Measurements from ENCODE around the gene CEP85L. TPM values are rescaled to one million over a fixed set of nuclear protein-coding genes. Genes with fewer than 3 reads are reported as not detected.

CEP85L gene
- total RNA-seq, 1 donor from 2014 or later, result 22.2 TPM

DNA sequence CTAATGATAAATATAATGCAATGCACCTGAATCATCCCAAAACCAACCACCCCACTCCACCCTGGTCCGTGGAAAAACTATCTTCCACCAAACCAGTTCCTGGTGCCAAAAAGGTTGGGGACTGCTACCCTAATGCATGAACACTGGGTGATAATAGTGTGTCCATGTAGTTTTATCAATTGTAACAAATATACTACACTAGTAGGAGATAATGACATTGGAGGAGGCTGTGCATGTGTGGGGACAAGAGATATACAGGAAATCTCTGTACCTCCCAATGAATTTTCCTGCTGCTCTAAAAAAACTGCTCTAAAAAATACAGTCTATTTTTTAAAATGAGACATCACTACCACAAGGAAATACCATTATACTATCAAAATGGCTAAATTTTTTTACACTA, 20.5 kb downstream of the CEP85L start:
- no peak for TF ChIP-seq CTCF (IDR thresholded peaks at IDR 0.05; ENCODE audit: unreplicated experiment)
- Mint-ChIP-seq H3K4me1 (ENCODE audit: unreplicated experiment) (no peaks in the 10 kb centered on the region), H3K36me3 (ENCODE audit: low read depth, unreplicated experiment) (peaks cover 8% of the 10 kb centered on the region), H3K4me3 (ENCODE audit: unreplicated experiment) (no peak overlapping the region), H3K9me3 (ENCODE audit: unreplicated experiment) (peaks cover 4% of the 10 kb centered on the region), H3K27ac (ENCODE audit: unreplicated experiment) (no peak overlapping the region), H3K27me3 (ENCODE audit: unreplicated experiment) (peaks cover 2% of the 10 kb centered on the region)
- no peak for DNase-seq (ENCODE audit: low spot score)

GRCh38 chr6:118630067-118630466, 21.3 kb downstream of the CEP85L start:
- TF ChIP-seq CTCF (IDR thresholded peaks at IDR 0.05; ENCODE audit: unreplicated experiment), result no peak
- Mint-ChIP-seq H3K27me3 (ENCODE audit: unreplicated experiment) (peaks cover 2% of the 10 kb centered on the region), H3K27ac (ENCODE audit: unreplicated experiment) (no peak overlapping the region), H3K4me3 (ENCODE audit: unreplicated experiment) (no peak overlapping the region), H3K4me1 (ENCODE audit: unreplicated experiment) (no peaks in the 10 kb centered on the region), H3K36me3 (ENCODE audit: low read depth, unreplicated experiment) (peaks cover 9% of the 10 kb centered on the region), H3K9me3 (ENCODE audit: unreplicated experiment) (peaks cover 4% of the 10 kb centered on the region)
- no peak for DNase-seq (ENCODE audit: low spot score)

GRCh38 chr6:118627724-118628123, 23.7 kb downstream of the CEP85L start:
- H3K27me3 Mint-ChIP-seq (ENCODE audit: unreplicated experiment), result peaks cover 2% of the 10 kb centered on the region
- no peak overlapping the region for H3K4me3 Mint-ChIP-seq (ENCODE audit: unreplicated experiment)
- peaks cover 19% of the 10 kb centered on the region for H3K36me3 Mint-ChIP-seq (ENCODE audit: low read depth, unreplicated experiment)
- TF ChIP-seq CTCF (IDR thresholded peaks at IDR 0.05; ENCODE audit: unreplicated experiment), result no peak
- DNase-seq (ENCODE audit: low spot score), result no peak
- peaks cover 4% of the 10 kb centered on the region for H3K9me3 Mint-ChIP-seq (ENCODE audit: unreplicated experiment)
- H3K27ac Mint-ChIP-seq (ENCODE audit: unreplicated experiment), result no peak overlapping the region
- H3K4me1 Mint-ChIP-seq (ENCODE audit: unreplicated experiment), result no peaks in the 10 kb centered on the region

DNA sequence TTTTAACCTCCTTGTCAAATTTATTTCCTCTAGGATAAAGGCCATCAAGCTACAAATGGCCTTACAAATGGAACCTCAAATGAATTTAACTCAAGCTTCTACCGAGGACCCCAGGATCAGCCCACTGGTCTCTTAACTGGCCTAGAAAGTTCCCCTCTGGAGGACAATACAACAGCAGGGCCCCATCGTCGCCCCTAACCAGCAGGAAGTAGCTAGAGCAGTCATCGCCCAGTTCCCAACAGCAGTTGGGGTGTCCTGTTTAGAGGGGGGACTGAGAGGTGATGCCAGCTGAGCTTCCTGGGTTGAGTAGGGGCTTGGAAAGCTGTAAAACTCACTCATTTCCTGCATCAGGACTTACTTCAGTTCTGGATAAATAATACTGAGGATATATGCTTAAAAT, 25.6 kb downstream of the CEP85L start:
- no peak overlapping the region for H3K4me3 Mint-ChIP-seq (ENCODE audit: unreplicated experiment)
- peaks cover 4% of the 10 kb centered on the region for H3K9me3 Mint-ChIP-seq (ENCODE audit: unreplicated experiment)

More for the DNA sequence above, 25.6 kb downstream of the CEP85L start:
- H3K36me3 Mint-ChIP-seq (ENCODE audit: low read depth, unreplicated experiment), result peaks cover 19% of the 10 kb centered on the region
- H3K27ac Mint-ChIP-seq (ENCODE audit: unreplicated experiment), result no peak overlapping the region
- no peaks in the 10 kb centered on the region for H3K4me1 Mint-ChIP-seq (ENCODE audit: unreplicated experiment)
- TF ChIP-seq CTCF (IDR thresholded peaks at IDR 0.05; ENCODE audit: unreplicated experiment), result no peak
- DNase-seq (ENCODE audit: low spot score), result no peak
- peaks cover 2% of the 10 kb centered on the region for H3K27me3 Mint-ChIP-seq (ENCODE audit: unreplicated experiment)
